GM18507 (cell line): ENCODE data around the gene HLA-G.
"Not testable (repeated sequence)": the region's sequence is repeated elsewhere in the genome, so short reads cannot be mapped to it uniquely, and the experiment has no call there.

Experiments
- DNase-seq: peaks from one replicate; pipeline ENCODE4 v3.0.0; 2011; ENCODE audit warnings: low read depth; ENCODE audit not compliant: insufficient read length; ENCODE audit errors: extremely low spot score
- FAIRE-seq: peaks from 2 replicates; lab custom pipeline; 2011; peaks lifted over from hg19 to GRCh38; lab: Jason Lieb, UNC

HLA-G gene

DNA sequence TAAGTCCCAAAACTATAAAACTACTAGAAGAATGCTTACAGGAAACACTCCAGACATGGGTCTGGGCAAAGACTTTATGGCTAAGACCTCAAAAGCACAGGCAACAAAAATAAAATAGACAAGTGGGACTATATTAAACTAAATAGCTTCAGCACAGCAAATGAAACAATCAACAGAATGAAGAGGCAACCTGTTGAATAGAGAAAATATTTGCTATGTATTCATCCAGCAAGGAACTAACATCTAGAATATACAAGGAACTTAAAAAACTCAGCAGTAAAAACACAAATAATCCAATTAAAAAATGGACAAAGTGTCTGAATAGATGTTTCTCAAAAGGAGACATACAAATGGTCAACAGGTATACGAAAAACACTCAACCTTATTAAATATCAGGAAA lies 30.4 kb downstream of the HLA-G start:
- DNase-seq = no peak
- FAIRE-seq = no peak

DNA sequence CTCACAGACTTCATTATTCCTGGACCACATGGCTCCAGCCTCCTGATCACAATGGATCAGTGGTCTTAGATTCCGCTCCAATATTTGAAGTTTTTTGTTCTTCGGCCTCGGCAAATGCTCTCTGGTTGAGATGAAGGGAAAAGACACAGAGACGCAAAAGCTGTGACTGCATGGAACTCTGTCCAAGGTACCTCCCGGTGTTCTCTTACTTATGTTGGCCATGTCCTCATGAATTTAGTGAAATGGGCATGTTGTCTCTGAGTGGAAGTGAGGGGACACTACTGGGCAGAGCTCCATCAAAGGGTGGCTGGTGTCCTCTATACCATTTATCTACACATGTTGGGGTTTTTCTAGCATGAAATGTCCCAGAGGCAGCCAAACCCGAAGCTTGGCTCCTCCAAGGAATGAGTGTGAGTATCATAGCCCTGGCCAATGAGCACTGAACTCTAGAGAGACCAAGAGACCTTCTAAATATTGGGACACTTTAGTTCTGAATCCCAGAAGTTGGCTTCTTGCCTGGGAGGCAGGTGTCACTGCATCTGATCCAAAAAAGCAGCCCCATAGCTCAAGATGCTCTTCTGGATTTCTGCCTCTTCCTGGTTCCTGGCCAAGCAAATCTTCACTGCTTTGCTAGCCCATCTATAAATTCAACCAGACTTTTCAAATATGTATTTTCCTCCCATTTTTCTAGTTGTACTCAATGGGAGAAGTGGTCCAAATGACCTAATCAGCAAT lies 34.1 kb downstream of the HLA-G start:
- DNase-seq (no peak), FAIRE-seq (no peak)

DNA sequence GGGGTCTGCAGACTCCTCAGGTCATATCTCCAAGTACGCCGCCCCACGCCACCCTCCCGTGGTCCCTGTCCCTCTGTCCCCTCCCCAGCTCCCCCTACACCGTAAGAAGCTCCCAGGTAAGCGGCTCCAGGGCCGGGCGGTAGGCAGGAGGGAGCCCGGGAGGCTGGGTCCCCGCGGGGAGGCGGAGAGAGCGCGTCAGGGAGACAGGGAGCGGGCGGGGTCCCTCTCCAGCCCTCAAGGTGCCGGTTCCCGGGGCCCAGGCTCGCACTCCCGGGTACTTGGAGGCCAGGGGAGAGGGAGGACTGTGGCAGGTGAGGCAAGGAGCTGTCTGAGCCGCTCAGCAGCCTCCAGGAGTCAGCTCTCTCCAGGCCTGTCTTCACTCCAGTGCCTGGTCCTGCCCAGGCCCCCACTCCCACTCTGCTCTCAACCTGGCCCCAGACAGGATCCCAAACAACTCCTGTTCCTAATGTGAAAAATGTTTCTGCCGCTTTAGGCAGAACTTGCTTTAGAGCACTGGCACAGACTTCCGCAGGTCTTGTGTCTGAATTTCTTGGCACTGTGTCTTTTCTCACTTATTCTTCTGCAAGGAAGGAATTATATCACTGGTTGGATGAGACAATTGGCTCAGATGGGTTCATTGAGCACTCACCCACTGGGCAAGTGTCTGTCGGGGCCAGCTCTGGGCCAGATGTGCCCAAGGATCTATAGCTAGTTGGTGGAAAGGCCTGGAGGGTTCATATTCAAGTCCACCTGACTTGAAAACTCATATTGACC lies 36.6 kb downstream of the HLA-G start:
- no peak for DNase-seq
- FAIRE-seq = no peak

DNA sequence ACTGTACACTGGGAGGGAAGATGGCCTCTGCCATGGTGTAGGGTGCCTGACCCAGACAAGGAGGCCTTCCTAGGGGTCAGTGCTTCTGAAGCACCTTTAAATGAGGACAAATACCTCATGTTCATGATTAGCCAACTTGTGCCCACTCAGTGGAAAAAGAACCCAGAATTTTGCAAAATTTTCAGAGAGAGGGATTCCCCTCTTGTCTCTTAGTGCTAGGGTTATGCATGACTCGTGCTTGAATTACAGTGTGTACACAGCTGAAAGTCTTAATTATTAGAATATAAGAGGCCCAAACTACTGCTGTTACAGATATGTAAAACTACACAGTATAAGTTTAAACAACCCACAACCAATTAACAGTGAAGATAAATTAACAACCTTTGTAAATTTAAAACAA lies 38.0 kb downstream of the HLA-G start:
- FAIRE-seq (no peak), DNase-seq (no peak)

DNA sequence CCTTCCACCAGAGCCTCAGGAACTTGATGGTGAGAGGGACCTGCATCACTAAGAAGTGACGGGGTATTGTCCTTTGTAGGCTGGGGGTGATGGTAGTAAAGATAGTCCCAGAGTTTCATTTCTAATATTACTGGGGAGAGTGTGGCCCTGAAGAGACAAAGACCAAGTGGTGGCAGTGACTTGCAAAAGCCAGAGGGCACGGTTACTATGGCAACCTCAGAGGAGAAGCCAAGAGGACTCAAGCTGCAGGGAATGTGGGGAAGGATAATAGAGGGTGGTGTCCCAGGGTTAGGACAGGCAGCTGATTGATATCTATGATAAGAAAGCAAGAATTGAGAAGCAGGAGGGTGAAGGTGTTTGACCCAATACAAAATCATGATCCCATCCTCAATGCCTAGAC lies 42.5 kb downstream of the HLA-G start:
- FAIRE-seq = no peak
- DNase-seq = no peak

DNA sequence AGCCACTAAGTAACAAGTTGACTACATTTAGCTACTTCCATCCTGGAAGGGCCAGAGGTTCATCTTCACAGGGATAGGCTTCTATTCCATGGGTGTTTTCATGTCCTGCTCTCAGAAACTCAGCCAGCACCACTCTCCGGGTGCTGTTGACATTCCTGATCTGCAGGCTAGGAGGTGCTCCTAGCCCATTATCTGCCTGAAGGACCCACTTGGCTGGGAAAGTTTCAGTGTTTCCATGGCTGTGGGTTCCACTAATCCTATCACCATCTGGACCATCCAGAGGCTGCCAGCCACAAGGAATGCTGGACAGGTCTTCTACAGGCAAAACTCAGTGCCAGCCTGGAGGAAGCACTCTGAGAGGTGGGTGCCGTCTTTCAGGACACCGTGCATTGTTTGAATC lies 45.2 kb downstream of the HLA-G start:
- no peak for FAIRE-seq
- DNase-seq = no peak

DNA sequence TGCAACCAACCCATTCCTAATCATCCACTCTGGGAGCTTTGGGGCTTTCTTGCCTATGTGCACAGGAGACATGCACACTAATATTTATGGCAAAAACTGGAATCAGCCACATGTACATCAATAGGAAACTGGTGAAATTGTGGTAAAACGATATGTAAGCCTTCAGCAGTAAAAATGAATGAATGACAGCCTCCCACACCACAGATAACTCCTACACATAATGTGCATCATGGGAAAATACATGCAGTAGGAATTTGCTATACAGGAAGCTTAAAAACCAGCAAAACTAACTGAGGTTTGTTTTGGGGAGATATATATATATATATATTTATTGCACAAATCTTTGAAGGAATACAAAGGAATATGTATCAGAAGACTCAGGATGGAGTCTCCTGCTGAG lies 47.6 kb downstream of the HLA-G start:
- DNase-seq (no peak), FAIRE-seq (no peak)

DNA sequence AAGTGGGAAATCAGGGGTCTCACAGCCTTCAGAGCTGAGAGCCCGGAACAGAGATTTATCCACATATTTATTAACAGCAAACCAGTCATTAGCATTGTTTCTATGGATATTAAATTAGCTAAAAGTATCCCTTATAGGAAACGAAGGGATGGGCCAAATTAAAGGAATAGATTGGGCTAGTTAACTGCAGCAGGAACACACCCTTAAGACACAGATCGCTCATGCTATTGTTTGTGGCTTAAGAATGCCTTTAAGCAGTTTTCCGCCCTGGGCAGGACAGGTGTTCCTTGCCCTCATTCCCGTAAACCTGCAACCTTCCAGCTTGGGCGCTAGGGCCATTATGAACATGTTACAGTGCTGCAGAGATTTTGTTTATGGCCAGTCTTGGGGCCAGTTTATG lies 48.1 kb downstream of the HLA-G start:
- not testable (repeated sequence) for DNase-seq, FAIRE-seq
